Measurements from ENCODE around the gene EYA4.

Gene EYA4

DNA sequence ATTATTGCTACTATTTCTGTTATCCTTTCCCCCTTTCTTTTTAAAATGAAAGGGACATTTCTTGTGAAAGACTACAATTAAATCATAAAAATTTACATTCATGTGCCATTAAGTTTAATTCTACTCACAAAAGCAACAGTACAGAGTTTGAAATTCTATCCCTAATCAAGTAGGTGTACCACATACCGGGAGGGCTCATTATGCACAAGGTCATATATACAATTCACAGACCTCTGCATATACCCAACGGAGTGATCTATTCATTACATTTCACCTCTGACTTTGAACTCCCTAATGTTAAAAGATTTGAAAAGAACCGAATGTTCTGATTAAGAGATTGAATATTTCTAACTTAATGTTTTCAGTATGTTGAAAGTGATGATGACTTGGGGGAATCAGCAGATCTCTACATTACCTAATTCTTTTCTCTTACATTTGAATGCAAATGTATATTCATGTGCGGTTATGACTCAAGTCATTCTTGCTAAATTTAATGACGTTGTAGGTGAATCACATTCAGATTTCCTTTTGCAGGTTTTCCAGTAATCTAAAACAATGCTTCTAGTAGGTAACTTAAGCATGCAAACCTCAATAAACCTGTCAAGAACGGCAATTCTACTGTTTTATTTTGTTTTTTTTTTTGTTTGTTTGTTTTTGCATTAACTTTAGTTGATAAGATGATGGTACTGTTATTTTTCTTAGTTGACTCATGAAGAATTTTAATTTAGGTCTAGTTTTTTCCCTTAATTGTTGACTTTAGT lies 7.3 kb downstream of the EYA4 start (continued):
- TF ChIP-seq ZFP37 (tag by site-specific recombination; IDR thresholded peaks at IDR 0.05) (peak; percentile 21; the same call in 1 of the 2 replicates), ZNF24 (tag by site-specific recombination; IDR thresholded peaks at IDR 0.05) (peak; percentile 92), FEZF1 (tag by site-specific recombination; IDR thresholded peaks at IDR 0.05) (peak; percentile 94), ZXDB (tag by site-specific recombination; IDR thresholded peaks at IDR 0.05) (peak; percentile 97), ZNF19 (tag by site-specific recombination; IDR thresholded peaks at IDR 0.05; ENCODE audit: low read depth) (0 out of 2 replicates have a peak, but pooled peaks have one; percentile 18), ZNF2 (tag by site-specific recombination; IDR thresholded peaks at IDR 0.05) (peak; percentile 91), ZNF10 (tag by site-specific recombination; IDR thresholded peaks at IDR 0.05) (peak; percentile 87), ZNF558 (tag by site-specific recombination; IDR thresholded peaks at IDR 0.05) (0 out of 2 replicates have a peak, but pooled peaks have one; percentile 11), ZNF202 (tag by site-specific recombination; IDR thresholded peaks at IDR 0.05; ENCODE audit: borderline replicate concordance) (no peak), SCRT2 (tag by site-specific recombination; IDR thresholded peaks at IDR 0.05) (peak; percentile 77), IKZF3 (tag by site-specific recombination; IDR thresholded peaks at IDR 0.05) (peak; percentile 70), ZNF324 (tag by site-specific recombination; IDR thresholded peaks at IDR 0.05) (peak; percentile 84), BCL11B (tag by site-specific recombination; IDR thresholded peaks at IDR 0.05; ENCODE audit: low read depth) (peak; percentile 91), ZNF394 (tag by site-specific recombination; IDR thresholded peaks at IDR 0.05; ENCODE audit: borderline replicate concordance) (peak; percentile 61), BCL11A (tag by site-specific recombination; IDR thresholded peaks at IDR 0.05; ENCODE audit: low read depth) (peak; percentile 97), ZNF350 (tag by site-specific recombination; IDR thresholded peaks at IDR 0.05) (no peak), ZNF561 (tag by site-specific recombination; IDR thresholded peaks at IDR 0.05; ENCODE audit: borderline replicate concordance) (no peak), SP2 (tag by site-specific recombination; IDR thresholded peaks at IDR 0.05) (peak; percentile 22; the same call in 1 of the 2 replicates), ZBTB8A (tag by site-specific recombination; IDR thresholded peaks at IDR 0.05) (peak; percentile 27; the same call in 1 of the 2 replicates)
- TF ChIP-seq, protein P1, sequence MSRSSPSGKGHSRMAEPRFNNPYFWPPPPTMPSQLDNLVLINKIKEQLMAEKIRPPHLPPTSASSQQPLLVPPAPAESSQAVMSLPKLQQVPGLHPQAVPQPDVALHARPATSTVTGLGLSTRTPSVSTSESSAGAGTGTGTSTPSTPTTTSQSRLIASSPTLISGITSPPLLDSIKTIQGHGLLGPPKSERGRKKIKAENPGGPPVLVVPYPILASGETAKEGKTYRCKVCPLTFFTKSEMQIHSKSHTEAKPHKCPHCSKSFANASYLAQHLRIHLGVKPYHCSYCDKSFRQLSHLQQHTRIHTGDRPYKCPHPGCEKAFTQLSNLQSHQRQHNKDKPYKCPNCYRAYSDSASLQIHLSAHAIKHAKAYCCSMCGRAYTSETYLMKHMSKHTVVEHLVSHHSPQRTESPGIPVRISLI (tag by site-specific recombination; IDR thresholded peaks at IDR 0.05): peak; percentile 97
- TF ChIP-seq, protein P2, sequence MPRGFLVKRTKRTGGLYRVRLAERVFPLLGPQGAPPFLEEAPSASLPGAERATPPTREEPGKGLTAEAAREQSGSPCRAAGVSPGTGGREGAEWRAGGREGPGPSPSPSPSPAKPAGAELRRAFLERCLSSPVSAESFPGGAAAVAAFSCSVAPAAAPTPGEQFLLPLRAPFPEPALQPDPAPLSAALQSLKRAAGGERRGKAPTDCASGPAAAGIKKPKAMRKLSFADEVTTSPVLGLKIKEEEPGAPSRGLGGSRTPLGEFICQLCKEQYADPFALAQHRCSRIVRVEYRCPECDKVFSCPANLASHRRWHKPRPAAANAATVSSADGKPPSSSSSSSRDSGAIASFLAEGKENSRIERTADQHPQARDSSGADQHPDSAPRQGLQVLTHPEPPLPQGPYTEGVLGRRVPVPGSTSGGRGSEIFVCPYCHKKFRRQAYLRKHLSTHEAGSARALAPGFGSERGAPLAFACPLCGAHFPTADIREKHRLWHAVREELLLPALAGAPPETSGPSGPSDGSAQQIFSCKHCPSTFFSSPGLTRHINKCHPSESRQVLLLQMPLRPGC (tag by site-specific recombination; IDR thresholded peaks at IDR 0.05): peak; percentile 98
- TF ChIP-seq, protein P3, sequence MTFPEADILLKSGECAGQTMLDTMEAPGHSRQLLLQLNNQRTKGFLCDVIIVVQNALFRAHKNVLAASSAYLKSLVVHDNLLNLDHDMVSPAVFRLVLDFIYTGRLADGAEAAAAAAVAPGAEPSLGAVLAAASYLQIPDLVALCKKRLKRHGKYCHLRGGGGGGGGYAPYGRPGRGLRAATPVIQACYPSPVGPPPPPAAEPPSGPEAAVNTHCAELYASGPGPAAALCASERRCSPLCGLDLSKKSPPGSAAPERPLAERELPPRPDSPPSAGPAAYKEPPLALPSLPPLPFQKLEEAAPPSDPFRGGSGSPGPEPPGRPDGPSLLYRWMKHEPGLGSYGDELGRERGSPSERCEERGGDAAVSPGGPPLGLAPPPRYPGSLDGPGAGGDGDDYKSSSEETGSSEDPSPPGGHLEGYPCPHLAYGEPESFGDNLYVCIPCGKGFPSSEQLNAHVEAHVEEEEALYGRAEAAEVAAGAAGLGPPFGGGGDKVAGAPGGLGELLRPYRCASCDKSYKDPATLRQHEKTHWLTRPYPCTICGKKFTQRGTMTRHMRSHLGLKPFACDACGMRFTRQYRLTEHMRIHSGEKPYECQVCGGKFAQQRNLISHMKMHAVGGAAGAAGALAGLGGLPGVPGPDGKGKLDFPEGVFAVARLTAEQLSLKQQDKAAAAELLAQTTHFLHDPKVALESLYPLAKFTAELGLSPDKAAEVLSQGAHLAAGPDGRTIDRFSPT (tag by site-specific recombination; IDR thresholded peaks at IDR 0.05): peak; percentile 83; the same call in 1 of the 2 replicates
- TF ChIP-seq, protein P4, sequence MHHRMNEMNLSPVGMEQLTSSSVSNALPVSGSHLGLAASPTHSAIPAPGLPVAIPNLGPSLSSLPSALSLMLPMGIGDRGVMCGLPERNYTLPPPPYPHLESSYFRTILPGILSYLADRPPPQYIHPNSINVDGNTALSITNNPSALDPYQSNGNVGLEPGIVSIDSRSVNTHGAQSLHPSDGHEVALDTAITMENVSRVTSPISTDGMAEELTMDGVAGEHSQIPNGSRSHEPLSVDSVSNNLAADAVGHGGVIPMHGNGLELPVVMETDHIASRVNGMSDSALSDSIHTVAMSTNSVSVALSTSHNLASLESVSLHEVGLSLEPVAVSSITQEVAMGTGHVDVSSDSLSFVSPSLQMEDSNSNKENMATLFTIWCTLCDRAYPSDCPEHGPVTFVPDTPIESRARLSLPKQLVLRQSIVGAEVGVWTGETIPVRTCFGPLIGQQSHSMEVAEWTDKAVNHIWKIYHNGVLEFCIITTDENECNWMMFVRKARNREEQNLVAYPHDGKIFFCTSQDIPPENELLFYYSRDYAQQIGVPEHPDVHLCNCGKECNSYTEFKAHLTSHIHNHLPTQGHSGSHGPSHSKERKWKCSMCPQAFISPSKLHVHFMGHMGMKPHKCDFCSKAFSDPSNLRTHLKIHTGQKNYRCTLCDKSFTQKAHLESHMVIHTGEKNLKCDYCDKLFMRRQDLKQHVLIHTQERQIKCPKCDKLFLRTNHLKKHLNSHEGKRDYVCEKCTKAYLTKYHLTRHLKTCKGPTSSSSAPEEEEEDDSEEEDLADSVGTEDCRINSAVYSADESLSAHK (tag by site-specific recombination; IDR thresholded peaks at IDR 0.05): peak; percentile 78; the same call in 1 of the 2 replicates
- TF ChIP-seq, protein P5, sequence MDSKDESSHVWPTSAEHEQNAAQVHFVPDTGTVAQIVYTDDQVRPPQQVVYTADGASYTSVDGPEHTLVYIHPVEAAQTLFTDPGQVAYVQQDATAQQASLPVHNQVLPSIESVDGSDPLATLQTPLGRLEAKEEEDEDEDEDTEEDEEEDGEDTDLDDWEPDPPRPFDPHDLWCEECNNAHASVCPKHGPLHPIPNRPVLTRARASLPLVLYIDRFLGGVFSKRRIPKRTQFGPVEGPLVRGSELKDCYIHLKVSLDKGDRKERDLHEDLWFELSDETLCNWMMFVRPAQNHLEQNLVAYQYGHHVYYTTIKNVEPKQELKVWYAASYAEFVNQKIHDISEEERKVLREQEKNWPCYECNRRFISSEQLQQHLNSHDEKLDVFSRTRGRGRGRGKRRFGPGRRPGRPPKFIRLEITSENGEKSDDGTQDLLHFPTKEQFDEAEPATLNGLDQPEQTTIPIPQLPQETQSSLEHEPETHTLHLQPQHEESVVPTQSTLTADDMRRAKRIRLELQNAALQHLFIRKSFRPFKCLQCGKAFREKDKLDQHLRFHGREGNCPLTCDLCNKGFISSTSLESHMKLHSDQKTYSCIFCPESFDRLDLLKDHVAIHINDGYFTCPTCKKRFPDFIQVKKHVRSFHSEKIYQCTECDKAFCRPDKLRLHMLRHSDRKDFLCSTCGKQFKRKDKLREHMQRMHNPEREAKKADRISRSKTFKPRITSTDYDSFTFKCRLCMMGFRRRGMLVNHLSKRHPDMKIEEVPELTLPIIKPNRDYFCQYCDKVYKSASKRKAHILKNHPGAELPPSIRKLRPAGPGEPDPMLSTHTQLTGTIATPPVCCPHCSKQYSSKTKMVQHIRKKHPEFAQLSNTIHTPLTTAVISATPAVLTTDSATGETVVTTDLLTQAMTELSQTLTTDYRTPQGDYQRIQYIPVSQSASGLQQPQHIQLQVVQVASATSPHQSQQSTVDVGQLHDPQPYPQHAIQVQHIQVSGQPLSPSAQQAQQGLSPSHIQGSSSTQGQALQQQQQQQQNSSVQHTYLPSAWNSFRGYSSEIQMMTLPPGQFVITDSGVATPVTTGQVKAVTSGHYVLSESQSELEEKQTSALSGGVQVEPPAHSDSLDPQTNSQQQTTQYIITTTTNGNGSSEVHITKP (tag by site-specific recombination; IDR thresholded peaks at IDR 0.05): peak; percentile 80
- TF ChIP-seq, protein P6, sequence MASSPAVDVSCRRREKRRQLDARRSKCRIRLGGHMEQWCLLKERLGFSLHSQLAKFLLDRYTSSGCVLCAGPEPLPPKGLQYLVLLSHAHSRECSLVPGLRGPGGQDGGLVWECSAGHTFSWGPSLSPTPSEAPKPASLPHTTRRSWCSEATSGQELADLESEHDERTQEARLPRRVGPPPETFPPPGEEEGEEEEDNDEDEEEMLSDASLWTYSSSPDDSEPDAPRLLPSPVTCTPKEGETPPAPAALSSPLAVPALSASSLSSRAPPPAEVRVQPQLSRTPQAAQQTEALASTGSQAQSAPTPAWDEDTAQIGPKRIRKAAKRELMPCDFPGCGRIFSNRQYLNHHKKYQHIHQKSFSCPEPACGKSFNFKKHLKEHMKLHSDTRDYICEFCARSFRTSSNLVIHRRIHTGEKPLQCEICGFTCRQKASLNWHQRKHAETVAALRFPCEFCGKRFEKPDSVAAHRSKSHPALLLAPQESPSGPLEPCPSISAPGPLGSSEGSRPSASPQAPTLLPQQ (tag by site-specific recombination; IDR thresholded peaks at IDR 0.05): peak; percentile 52
- TF ChIP-seq, protein P7, sequence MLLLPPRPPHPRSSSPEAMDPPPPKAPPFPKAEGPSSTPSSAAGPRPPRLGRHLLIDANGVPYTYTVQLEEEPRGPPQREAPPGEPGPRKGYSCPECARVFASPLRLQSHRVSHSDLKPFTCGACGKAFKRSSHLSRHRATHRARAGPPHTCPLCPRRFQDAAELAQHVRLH (tag by site-specific recombination; IDR thresholded peaks at IDR 0.05): peak; percentile 94
